ENCODE data around the gene CBLB.

Gene CBLB

GRCh38 chr3:105869861-105870755, 1.3 kb upstream of the CBLB start:
- DNase-seq, result no peak

- no peak for DNase-seq
These were observed 670 bp upstream of the CBLB start for GRCh38 chr3:105869531-105869833.

- peak; percentile 45 for DNase-seq
These were observed 426 bp downstream of the CBLB start for GRCh38 chr3:105868431-105868741.

GRCh38 chr3:105867712-105868430, 941 bp downstream of the CBLB start:
- peak; percentile 45 for DNase-seq

GRCh38 chr3:105866656-105867653, 1.9 kb downstream of the CBLB start:
- no peak for DNase-seq

GRCh38 chr3:105865867-105866350, 2.9 kb downstream of the CBLB start:
- no peak for DNase-seq

GRCh38 chr3:105865016-105865623, 3.7 kb downstream of the CBLB start:
- no peak for DNase-seq

- DNase-seq, result no peak
These were observed 4.6 kb downstream of the CBLB start for GRCh38 chr3:105864212-105864611.

GRCh38 chr3:105863608-105864007, 5.2 kb downstream of the CBLB start:
- DNase-seq, result no peak

- no peak for DNase-seq
These were observed 6.6 kb downstream of the CBLB start for GRCh38 chr3:105862217-105862616.

- DNase-seq, result no peak
These were observed 8.2 kb downstream of the CBLB start for GRCh38 chr3:105860641-105861040.

GRCh38 chr3:105858017-105858416, 10.8 kb downstream of the CBLB start:
- no peak for DNase-seq

- DNase-seq, result no peak
These were observed 11.2 kb downstream of the CBLB start for GRCh38 chr3:105857601-105858000.

- no peak for DNase-seq
These were observed 12.2 kb downstream of the CBLB start for GRCh38 chr3:105856605-105857004.

GRCh38 chr3:105853801-105854432, 14.9 kb downstream of the CBLB start:
- no peak for DNase-seq

GRCh38 chr3:105851582-105851981, 17.2 kb downstream of the CBLB start:
- no peak for DNase-seq

- no peak for DNase-seq
These were observed 17.6 kb downstream of the CBLB start for GRCh38 chr3:105851176-105851575.

GRCh38 chr3:105850593-105850992, 18.2 kb downstream of the CBLB start:
- no peak for DNase-seq

GRCh38 chr3:105848821-105849220, 20.0 kb downstream of the CBLB start:
- no peak for DNase-seq

GRCh38 chr3:105847865-105848264, 20.9 kb downstream of the CBLB start:
- DNase-seq, result no peak

GRCh38 chr3:105847452-105847851, 21.4 kb downstream of the CBLB start:
- no peak for DNase-seq

GRCh38 chr3:105846809-105847208, 22.0 kb downstream of the CBLB start:
- no peak for DNase-seq
